Fibroblast of skin of right biceps (primary cell): ENCODE results near the gene NPC1.
"Not testable (repeated sequence)": the region's sequence is repeated elsewhere in the genome, so short reads cannot be mapped to it uniquely, and the experiment has no call there.

Experiments used
- DNase-seq: peaks from one replicate; pipeline ENCODE4 v3.0.0-alpha.2; 2013

NPC1 gene

DNA sequence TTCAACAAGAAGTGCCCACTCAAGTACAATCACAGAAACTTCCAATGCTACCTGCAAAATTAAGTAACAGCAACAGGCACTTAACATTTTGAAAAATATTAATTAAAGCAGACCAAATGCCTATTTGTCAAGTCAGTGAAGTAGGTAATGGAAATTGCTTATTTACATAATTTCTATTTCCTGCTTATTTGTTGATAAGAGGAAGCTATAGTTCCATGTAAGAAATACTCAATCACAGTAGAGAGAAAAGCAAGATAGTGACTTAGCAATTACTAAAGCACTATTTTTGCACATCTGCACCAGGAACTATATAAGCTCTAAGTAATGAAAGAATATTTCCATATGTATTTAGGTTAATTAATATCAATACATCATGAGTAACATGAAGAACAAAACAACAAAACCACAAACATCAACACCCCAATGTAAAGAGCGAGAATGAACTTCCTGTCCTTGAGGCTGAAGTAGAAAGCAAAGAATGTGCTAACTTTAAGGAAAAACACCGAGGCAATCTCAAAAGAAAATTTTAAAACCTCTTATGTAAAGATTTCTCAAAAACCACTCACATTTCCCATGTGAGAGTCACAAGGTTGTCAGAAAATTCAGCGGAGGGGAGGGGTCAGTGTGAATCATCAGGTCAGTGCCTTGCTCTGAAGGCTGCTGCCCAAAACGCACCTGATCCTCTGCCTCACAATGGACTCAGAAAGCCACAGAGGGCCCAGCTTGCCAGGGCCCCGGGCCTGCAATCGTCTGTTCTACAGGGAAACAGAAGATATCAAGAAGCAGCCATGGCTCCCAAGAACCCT, 12.5 kb downstream of the NPC1 start:
- DNase-seq = peak; percentile 51

GRCh38 chr18:23573020-23573419, 13.3 kb downstream of the NPC1 start:
- DNase-seq = no peak

DNA sequence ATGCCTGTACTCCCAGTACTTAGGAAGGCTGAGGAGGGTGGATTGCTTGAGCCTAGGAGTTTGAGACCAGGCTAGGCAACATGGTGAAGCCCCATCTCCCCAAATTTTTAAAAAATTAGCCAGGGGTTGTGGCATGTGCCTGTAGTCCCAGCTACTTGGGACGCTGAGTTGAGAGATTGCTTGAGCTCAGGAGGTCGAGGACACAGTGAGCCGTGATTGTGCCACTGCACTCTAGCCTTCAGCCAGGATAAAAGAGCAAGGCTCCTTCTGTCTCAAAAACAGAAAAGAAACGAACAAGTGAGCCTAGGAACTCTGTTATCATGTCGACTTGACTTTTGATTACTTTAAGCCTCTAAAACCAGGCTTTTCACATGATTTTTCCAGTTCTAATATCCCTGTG, 13.7 kb downstream of the NPC1 start:
- DNase-seq = no peak

- DNase-seq = no peak
Observed at GRCh38 chr18:23572012-23572411, 14.3 kb downstream of the NPC1 start.

- no peak for DNase-seq
Observed at GRCh38 chr18:23570912-23571504, 15.3 kb downstream of the NPC1 start.

GRCh38 chr18:23569299-23570063, 16.8 kb downstream of the NPC1 start:
- DNase-seq = no peak

DNA sequence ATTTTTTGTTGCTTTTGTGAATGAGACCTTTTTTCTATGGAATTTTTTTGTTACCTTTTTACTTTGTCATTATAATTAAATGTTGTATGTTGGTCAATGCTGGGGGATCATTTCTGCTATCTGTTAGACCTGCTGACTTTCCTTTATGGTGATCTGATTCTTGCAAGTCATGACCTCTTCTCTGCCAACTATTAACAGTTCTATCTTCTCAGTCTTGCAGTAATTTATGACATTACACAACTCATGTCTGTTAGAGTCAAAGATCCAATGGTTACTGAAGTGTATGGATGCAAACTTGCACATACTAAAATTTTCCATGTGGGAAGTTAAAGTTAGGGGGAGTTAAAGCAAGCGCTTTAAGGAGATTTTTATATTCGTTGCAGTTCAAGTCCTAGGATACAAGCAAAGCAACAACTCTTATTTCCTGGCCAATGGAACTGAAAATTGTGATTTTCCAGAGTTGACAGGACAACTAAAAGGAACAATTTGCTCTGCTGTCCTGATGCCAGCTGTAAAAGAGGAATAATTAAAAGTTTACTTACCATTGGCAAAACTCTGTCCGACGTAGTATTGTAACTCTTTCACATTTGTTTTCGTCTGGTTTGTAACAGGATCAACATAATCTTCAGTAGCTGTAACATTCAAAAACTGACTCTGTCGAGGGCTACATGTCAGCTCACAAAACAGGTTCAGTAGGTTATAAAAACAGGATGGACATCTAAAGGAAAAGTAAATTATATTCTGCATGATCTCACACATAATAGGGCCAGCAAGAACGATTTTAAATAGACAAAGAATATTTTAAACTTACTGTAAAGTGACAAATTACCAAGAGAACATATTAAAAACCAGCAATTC, 17.8 kb downstream of the NPC1 start:
- no peak for DNase-seq

- DNase-seq = no peak
Observed at GRCh38 chr18:23567671-23568070, 18.6 kb downstream of the NPC1 start.

GRCh38 chr18:23565916-23566547, 20.3 kb downstream of the NPC1 start:
- DNase-seq = no peak

DNA sequence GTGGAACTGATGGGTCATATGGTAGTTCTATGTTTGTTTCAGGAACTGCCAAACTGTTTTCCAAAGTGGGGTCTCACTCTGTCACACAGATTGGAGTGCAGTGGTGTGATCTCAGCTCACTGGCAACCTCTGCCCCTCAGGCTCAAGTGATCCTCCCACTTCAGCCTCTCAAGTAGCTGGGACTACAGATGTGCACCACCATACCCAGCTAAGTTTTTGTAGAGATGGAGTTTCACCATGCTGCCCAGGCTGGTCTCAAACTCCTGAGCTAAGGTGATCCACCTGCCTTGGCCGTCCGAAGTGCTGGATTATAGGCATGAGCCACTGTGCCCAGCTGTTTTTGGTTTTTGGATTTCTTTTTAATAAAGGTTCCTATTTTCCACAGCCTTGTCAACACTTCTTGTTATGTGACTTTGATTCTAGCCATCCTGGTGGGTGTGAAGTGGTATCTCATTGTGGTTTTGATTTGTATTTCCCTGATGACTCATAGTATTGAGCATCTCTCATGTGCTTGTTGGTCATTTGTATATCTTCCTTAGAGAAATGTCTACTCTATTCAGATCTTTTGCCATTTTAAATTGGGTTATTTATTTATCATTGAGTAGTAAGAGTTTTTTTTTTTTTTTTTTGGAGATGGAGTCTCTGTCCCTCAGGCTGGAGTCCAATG, 22.8 kb downstream of the NPC1 start:
- DNase-seq = peak; percentile 60

DNA sequence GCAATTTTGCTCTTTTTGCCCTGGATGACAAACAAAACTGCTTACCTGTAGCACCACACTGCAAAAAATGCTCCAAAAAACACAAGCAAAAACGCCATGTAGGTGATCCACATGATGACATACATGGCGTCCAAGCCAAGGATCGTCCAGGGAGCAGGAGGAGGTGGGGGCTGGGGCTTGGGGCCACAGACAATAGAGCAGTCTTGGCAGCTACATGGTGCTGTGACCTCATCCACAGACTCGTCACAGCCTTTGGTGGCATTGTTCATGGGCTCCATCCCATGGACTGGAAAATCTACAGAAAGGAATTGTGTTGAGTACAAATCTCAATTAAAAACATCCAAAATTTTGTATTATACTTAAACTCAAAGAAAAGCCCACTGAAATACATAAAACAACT, 26.1 kb downstream of the NPC1 start:
- DNase-seq = no peak

- not testable (repeated sequence) for DNase-seq
Observed at GRCh38 chr18:23557511-23557910, 28.8 kb downstream of the NPC1 start.

DNA sequence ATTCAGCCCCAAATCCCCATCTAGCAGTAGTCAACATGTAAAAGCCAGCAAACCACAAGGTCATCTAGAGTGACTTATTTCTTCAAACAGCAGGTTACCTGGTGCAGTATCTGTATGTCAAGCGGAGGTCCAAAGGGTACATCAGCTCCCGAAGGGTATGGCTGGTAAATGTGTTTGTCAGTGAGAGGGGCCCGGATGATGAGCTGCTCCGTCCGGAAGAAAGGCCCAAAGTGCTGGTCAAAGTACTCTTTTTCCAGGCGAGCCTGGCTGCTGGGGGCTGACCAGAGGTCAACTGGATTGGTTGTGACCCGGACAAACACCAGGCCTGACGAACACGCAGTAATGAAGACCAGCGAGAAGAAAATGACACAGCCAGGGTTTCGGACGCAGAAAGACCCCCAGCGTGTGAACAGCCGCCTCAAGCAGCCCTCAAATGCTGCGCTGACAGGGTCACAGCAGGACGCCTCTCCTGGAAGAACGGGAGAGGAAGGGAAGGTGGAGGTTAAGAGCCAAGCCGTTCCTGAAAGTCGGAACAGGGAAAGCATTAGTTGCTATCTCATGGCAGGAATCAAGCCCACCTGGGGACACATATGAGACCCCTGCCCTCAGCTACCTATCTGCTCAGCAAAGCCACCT, 30.0 kb downstream of the NPC1 start:
- DNase-seq = no peak

DNA sequence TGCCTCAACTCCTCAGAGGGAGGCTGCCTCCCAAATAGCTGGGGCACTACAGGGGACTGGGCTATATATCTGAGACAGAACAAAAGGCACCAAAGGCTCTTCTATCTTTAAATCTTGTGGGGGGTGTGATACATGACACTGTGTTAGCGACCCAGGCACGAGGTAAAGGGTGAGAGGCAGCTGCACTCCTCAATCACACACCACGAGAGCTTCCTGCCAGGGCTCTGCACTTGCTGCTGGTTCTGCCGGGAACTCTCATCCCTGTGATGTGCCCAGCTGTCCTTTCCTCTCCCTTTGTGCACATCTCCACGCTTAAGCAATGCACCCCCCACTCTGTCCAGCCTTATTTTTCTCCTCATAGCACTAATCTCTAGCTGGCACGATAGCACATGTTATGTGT, 32.4 kb downstream of the NPC1 start:
- DNase-seq = no peak

- no peak for DNase-seq
Observed at GRCh38 chr18:23552505-23552904, 33.8 kb downstream of the NPC1 start.

DNA sequence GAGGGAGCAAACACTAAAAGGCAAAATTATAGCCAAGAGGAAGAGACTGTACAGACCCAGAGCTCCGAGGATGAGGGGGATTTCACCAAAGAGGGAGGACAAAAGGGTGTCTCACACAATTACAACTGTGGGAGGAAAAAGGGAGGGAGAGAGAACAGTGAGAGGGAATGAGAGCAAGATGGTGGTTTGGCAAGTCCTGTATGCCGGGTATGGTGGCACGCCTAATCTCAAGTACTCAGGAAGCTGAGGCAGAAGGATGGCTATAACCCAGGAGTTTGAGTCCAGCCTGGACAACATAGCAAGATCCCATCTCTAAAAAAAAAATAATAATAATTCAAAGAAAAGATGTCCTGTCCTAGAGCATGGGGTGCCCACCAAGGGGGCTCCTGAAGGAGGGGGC, 34.3 kb downstream of the NPC1 start:
- DNase-seq = no peak

GRCh38 chr18:23550898-23551297, 35.4 kb downstream of the NPC1 start:
- DNase-seq = no peak

DNA sequence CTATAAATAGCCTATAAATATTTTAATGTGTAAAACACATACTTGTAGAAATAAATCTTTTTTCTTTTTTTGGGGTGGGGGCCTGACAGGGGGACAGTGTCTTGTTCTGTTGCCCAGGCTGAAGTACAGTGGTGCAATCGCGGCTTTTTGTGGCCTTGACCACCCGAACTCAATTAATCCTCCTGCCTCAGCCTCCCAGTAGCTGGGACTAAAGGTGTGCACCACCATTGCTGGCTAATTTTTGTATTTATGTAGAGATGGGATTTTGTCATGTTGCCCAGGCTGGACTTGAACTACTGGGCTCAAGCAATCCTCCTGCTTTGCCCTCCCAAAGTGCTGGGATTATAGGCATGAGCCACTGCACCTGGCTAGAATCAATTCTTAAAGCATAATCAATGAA, 37.6 kb downstream of the NPC1 start:
- no peak for DNase-seq

- no peak for DNase-seq
Observed at GRCh38 chr18:23548275-23548674, 38.0 kb downstream of the NPC1 start.

DNA sequence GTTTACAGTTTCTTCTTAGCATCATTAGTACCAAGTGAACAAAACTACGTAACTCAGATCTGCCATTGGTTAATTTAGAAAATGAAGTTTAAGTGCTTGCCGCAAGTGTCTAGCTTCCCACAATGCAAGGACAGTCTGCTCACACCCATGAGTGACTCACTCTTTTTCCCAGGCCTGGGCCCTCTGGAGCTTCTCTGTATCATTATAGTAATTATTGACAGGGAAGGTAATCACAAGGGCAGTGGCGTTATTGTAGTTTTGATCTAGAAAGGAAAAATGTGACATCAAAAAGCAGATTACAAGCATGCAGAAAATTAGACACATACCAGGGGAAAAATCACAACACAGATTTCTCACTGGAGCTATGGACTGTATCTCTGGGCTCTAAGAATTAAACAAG, 38.5 kb downstream of the NPC1 start:
- peak; percentile 42 for DNase-seq

GRCh38 chr18:23547306-23547705, 39.0 kb downstream of the NPC1 start:
- no peak for DNase-seq
